Measurements from ENCODE around the gene CFAP70.
A peak's percentile ranks its signal among the peaks of the same experiment; 100 is the strongest.
"Not testable (repeated sequence)": the region's sequence is repeated elsewhere in the genome, so short reads cannot be mapped to it uniquely, and the experiment has no call there.

CFAP70 gene

DNA sequence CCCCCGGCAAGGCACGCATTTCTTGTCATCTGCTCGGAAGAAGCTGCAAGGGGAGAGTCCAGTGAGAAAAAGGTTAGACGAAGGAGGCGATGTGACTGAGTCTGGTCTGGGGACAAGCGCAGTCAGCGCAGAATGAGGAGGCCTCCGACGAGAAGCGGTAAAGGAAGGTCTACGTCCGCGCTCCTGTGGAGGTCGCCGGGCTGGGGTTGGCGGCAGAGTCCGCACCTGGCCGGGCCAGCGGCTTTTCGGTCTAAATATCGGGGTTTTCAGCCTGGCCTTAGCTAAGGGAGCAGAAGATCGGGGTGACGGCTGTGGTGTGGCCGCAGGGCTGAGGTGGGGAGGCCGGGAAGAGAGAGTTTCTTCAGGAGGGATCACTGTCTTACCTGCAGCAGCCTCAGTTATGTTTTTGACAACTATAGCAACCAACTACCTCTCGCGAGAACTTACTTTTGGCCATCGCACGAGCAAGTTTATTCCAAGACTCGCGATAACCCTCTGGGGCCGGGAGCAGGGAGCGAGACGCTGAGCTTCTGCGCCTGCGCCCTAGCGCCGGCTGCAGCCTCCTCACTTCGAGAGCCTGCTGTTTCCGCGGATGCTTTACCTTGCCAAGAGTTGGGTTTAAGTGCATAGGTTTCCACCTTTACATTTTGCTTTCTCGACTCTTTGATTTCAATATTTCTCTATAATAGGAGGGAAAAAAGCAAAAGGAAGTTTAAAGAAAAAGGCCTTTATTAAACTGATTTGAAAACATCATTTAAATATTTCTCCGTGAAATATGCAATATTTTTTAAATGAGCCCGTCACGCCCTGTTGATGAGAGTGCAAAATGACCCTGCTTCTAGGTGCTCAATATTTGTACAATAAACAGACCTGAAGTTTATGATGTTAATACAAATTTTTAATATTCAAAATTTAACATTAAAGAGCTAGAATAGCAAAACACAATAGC lies at the start of gene CFAP70:
Gene CFAP70, minus strand, starts transcription at position 534 of the 949 bp plus-strand sequence. CDS start 4,068 bp downstream, outside the sequence.
- DNase-seq, result peak; percentile 85 to 92

DNA sequence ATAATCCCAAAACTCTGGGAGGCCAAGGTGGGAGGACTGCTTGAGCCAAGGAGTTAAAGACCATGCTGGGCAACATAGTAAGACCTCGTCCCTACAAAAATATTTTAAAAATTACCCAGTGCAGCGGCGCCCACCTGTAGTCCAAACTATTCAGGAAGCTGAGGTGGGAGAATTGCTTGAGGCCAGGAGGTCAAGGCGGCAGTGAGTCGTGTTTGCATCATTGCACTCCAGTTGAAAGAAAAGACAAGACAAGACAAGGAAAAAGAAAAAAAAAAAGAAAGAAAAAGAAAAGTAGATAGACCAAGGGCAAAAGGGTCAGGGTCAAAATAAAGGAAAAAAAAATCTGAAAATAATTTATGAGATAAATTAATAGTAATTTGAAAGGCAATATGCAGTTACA lies 49.4 kb upstream of the CFAP70 start:
- DNase-seq, result no peak

DNA sequence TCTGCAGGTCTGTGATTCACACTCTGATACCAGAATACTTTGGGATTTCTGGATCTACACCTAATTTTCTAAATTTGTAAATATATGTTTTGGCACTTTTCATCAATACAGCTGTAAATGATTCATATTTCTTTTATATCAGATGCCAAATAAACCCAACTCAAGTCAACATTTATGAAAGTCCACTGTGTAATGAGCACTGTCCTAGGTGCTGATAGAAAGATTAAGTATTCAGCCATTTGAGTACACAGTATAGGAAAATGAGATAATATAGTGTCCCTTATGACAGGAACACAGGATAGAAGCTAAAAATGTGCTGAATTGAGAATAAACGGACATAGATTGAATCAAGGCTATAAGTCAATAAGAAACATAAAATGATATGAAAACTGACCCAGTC lies 48.8 kb upstream of the CFAP70 start:
- DNase-seq, result no peak

DNA sequence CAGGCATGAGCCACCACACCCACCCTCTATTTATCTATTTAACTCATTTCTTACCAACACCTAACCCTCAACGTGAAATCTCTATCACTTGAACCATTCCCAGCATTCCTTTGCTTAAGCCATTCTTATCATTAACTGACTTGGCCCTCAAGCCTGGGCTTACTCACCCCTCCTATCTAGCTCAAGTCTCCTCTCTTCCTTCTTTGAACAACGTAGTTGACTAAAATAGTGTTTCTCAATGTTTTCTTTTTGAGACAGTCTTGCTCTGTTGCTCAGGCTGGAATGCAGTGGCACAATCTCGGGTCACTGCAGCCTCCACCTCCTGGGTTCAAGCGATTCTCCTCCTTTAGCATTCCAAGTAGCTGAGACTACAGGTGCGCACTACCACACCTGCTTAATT lies 48.2 kb upstream of the CFAP70 start:
- DNase-seq, result no peak

DNA sequence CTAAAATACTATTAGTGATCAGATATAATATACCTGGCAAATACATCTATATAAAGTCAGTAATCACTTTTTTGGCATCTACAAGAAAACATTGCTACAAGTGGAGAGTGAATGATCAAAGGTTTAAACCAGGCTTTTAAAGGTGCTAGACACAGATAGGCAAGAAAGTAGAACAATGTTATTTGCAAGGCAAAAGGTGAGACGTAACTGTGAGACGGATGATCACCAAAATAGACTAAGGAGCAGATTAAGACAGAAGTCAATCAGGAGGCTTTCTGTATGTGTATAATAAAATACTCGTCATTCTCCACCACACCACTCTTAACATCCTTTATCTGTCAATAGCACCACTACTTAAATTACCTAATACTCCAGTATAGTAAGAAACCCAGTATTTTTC lies 46.9 kb upstream of the CFAP70 start:
- DNase-seq, result no peak

DNA sequence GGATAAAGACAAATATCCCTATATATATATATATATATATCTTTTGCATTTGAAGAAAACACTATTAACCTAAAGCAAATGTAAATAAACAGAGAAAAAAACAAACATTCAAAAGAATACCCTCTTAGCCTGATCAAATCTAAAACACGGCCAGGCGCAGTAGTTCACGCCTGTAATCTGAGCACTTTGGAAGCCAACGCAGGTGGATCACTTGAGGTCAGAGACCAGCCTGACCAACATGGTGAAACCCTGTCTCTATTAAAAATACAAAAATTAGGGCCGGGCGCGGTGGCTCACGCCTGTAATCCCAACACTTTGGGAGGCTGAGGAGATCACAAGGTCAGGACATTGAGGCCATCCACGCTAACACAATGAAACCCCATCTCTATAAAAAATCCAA lies 46.0 kb upstream of the CFAP70 start:
- no peak for DNase-seq

DNA sequence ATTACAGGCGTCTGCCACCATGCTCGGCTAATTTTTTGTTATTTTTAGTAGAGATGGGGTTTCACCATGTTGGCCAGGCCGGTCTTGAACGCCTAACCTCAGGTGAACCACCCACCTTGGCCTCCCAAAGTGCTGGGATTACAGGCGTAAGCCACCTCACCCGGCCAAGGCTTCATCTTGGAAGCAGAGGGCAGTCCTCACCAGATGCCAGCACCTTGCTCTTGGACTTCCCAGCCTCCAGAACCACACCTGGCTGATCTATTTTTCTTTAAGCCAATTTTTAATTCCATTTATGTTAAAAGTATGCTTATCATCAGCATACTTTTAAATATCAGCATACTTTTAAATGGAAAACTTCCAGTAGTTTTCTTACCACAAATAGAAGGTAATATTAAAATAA lies 43.0 kb upstream of the CFAP70 start:
- DNase-seq, result no peak

DNA sequence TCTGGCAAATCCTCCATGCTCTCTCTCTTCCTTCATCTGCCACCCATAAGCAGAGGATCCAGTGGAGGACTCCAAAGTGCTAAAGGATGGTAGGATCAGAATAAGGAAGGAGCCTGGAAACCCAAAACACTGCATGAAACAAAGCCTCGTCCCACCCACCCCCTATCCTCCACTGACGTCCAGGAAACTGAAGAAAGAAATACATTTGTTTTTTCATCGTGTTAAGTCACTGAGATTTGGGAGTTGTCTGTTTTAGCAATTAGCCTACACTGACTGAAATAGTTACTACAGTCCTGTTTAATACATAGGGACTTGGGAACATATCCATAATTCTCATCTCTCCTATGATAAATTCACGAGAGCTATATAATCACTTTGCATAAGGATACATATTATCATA lies 40.4 kb upstream of the CFAP70 start:
- DNase-seq, result no peak

DNA sequence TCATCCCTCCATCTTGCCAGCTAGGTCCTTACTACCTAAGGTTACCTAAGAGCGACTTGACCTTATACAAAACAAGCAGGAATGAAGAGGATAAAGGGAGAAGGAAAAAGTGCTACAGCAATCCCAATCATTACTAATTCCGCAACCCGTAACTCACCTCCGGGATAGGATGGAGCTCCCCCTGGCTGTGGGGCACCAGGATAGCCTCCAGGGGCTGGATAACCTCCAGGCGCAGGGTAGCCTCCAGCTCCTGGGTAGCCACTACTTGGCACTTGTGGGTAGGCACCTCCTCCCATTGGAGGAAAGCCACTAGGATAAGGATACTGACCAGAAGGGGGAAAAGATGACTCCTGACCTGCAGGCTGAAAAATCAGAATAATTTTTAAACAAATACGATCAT lies 39.4 kb upstream of the CFAP70 start:
- DNase-seq, result no peak

DNA sequence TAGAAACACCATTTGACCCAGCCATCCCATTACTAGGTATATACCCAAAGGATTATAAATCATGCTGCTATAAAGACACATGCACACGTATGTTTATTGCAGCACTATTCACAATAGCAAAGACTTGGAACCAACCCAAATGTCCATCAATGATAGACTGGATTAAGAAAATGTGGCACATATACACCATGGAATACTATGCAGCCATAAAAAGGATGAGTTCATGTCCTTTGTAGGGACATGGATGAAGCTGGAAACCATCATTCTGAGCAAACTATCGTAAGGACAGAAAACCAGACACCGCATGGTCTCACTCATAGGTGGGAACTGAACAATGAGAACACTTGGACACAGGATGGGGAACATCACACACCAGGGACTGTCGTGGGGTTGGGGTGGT lies 35.7 kb upstream of the CFAP70 start:
- DNase-seq, result not testable (repeated sequence)

DNA sequence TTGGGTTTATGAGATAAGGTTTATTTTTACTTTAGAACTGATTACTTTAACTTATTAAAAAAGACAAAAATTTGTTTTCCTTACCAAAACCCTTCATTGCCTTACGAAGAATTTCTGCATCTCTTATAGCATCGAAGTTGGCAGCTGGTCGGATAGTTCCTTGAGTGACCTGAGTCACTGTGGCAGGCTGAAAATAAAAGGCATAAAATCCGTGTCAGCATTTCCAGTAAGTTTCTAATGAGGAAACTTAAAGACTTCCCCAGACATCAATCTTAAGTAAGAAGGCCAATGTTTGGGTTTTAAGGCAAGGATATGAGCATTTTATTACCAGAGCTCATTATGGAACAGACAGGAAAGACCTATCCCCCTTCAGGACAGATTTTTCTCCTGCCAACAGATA lies 29.6 kb upstream of the CFAP70 start:
- DNase-seq, result no peak

DNA sequence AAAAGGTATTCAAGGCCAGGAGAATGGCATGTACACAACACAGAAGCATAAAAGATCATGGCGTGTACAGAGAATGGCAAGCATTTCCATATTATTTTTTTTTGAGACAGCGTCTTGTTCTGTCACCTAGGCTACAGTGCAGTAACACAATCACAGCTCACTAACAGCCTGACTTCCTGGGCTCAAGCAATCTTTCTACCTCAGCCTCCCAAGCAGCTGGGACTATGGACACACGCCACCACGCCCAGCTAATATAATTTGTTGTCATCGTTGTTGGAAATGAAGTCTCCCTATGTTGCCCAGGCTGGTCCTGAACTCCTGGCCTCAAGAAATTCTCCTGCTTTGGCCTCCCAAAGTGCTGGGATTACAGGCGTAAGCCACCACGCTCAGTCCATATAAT lies 27.9 kb upstream of the CFAP70 start:
- DNase-seq, result no peak

DNA sequence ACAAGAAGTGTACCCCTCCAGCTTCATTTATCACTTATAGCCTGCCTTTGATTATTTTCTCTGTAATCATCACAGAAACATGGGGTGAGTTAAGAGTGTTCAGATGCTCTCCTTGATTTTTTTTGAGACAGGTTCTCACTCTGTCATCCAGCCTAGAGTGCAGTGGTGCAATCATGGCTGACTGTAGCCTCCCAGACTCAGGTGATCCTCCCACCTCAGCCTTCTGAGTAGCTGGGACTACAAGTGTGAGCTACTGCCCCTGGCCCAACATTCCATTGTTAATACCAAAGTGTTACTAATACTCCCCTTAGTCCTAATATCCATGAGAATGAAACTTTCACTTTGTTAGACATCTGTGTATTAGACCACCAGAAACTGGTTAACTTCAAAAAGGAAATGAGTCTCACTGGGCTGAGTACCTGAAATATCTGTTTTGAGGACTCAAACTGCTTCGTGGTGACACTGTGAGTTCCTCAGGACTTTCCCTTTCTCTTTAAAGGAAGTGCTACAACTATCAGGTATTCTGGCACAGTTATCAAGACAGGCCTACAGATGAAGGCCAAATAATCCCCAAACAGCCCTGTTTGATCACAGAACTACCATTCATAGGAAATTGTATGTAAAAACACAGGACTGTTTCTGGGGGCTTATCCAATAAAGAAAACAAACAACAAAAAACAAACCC lies 20.5 kb upstream of the CFAP70 start:
- DNase-seq, result no peak

DNA sequence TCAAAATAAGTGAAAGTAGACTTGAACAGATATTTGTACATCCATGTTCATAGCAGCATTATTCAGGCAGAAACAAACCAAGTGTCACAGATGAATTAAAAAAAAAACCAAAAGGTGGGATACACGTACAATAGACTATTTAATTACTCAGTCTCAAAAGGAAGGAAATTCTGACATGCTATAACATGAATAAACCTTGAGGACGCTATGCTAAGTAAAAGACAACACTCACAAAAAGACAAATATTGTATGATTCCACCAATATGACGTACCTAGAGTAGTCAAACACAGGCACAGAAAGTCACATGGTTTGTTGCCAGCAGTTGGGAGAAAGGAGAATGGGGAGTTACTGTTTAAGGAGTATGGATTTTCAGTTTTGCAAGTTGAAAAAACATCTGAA lies 18.0 kb upstream of the CFAP70 start:
- no peak for DNase-seq

DNA sequence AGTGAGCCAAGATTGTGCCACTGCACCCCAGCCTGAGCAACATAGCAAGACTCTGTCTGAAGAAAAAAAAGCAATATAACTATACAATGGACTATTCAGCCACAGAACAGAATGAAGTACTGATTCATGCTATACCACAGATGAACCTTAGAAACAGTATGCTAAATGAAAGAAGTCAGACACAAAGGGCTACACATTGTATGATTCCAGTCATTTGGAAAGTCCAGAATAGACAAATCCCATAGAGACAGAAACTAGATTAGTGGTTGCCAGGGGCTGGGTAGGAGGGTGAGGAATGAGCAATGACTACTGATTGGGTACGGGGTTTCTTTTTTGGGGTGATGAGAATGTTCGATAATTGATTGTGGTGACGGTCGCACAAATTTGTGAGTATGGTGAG lies 9.6 kb upstream of the CFAP70 start:
- DNase-seq, result no peak

DNA sequence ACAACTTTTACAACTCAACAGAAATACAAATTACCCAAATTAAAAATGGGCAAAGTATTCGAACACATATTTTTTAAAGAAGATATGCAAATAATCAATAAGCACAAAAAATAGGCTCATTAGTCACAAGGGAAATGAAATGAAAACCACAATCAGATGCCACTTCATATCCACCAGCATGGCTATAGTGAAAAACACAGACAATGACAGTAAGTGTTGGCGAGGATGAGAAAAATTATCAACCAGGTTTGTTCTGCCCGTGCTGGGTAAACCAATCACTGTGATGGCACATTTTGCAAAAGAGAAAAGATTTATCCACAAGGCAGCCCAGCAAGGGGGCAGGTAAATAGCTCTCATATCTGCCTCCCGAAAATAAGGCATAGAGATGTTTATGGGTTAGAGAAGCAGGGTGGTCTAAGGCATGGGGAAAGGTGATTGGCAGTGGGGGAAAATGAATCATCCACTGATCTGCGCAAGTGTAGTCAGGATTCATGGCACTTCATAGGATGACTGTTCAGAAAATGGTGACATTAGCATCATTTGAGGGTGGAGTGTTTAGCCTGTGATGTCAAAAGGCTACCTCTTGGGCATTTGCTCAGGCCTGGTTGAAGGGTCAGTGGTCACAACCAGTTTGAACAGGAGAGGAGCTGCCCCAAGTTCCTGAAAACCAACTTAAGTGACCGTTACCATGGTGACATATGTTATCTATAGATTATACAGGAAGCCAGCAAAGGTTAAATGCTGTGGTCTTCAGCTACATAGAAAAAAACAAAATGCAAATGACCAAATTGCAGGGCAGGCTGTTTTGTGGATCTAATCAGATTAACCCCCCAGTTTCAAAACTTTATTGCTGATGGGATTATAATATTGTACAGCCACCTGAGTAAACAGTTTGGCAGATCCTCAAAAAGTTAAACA lies 8.0 kb upstream of the CFAP70 start:
- no peak for DNase-seq

DNA sequence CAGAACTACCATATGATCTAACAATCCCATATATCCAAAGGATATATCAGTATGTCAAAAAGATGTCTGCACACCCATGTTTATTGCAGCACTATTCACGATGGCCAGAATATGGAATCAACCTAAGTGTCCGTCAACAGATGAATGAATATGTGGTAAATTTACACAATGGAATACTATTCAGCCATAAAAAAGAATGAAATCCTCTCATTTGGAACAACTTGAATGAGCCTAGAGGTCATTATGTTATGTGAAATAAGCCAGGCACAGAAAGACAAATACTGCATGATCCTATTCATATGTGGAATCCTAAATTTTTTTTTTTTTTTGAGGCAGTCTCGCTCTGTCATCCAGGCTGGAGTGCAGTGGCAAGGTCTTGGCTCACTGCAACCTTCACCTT lies 6.3 kb upstream of the CFAP70 start:
- DNase-seq, result no peak

DNA sequence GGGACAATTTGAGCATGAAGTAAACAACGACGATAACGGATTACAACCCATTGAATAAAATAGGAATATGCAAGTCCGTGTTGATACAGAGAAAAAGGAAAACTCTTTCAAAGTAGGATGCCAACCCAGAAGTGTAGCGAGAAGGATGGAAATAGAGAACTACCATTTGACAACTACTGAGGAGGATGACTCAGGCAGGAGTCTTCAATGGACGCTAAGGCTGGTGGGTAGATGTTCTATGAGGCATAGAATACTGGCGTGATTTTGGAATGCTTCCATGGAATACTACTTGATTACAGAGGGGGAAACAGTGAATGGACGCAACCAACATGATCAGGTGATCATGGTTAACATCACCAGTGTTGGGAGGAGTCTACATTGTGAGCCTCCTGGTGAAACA lies 828 bp upstream of the CFAP70 start:
- DNase-seq, result no peak

DNA sequence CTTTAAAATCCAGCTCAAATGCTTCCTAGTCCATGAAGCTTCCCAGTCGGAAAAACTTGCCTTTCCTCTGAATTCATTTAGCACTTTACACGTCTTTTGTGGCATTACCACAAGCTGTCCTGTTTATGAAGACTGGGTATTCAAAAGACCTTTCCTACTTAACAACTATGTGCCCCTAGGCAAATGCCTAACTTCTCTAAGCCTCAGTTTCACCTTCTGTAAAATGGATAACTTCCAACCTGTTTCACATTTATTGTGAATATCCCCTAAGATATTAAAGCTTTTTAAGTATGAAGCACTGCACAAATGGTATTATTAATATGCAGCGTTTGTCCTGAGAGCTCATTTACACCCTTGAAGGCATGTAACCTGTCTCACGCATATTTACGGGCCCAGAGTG lies 843 bp downstream of the CFAP70 start:
- DNase-seq, result no peak

DNA sequence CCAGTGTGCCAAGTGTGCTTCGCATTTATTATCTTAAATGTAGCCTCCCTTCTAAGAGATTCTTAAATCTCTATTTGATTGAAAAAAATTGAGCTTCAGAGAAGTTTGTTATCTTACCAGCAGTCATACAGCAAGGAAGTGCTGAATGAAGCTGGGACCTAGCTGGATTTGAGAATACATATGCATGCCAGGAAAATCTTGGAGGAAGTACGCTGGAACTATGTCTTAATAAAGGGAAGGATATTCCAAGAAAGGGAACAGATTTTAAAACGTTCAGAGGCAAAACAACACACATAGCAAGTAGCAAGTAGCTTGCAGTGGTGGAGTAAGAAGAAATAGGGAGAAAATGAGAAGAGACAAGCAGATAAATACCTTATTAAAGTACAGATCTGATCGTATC lies 1.5 kb downstream of the CFAP70 start:
- no peak for DNase-seq

DNA sequence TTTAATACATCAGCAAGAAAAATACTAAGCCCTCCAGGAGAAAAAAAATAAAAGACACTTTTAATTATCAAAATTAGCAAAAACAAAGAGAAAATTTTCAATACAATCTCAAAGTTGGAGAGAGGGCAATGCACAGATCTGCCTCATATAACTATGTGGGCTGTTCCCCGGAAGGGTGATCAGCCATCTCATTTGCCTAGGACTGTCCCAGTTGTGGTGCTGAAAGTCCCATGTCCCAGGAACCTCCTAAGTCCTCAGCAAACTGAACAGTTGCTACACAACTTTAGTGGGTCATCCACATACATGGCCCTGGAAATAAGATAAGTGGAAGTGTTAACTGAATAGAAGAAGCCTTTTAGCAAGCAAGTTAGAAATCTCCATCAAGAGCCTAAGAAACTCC lies 14.4 kb downstream of the CFAP70 start:
- no peak for DNase-seq

DNA sequence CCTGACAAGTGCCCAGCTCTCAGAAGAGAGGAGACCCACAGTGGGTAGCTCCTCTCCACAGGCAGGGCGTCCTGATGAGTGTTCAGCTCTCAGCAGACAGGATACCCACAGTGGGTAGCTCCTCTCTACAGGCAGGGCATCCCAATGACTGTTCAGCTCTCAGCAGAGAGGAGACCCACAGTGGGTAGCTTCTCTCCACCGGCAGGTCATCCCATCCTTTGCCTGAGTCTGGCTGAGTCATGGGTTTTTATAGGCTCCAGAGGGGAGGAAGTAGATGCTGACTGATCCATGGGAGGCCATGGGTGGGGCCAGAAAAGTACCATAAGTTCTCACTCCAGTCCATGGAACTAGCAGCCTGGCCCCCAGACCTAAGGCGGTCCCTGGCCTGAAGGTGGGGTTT lies 18.5 kb downstream of the CFAP70 start:
- DNase-seq, result no peak

DNA sequence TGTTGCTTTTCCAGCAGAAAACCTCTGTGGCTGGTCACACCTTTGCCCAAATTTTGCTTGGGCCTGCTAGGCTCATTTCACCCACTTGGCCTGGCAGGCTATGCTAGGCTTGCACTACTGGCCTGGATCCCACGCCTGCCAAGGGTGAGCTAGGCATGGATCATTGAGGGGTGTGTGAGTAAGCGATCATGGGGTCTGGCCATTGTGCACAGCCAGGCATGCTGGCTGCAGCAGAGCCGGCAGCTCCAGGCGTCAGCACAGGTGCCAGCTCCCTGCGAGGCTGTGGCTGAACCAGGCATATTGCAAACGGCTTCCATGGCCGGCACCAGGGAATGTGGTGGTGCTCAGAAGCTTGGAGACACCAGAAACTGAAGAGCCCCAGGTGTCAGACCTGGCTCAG lies 19.2 kb downstream of the CFAP70 start:
- DNase-seq, result no peak

Data from stimulated activated CD4-positive, alpha-beta T cell treated with anti-CD3 and anti-CD28 coated beads, Interleukin-4, amount 100 ng/mL, for 4 hours (primary cell).